Right ventricle myocardium superior (tissue), 1 donor: ENCODE results near the gene TNIK. TPM values are rescaled to one million over a fixed set of nuclear protein-coding genes. Genes with fewer than 3 reads are reported as not detected.
"Not testable (repeated sequence)": the region's sequence is repeated elsewhere in the genome, so short reads cannot be mapped to it uniquely, and the experiment has no call there.

Source experiments
- ATAC-seq: fragments of 200-7000 bp; cut with Tn5 transposase; one replicate; pipeline ENCODE4 v1.9.1; 2020; ENCODE audit warnings: mild to moderate bottlenecking; ENCODE audit not compliant: poor library complexity
- DNase-seq: peaks from one replicate; pipeline ENCODE4 v3.0.0-alpha.2; 2020
- intact Hi-C: fragments of 100-400 bp; cut with DNase I; formaldehyde crosslinking; loops from one replicate; pipeline ENCODE4 v1.11.2; 2022
- total RNA-seq: library from RNA; stranded (reverse); fragmentation: NEBNext Ultra II Directional; extraction: Animal tissue kit (Norgen Biotek cat#: 25700); gene quantifications from one replicate; pipeline ENCODE4 v1.2.1, GENCODE V29; 2021
- donor health status: DM: no; HTN: yes; CAD: no; lungs with severe emphysema.

The TNIK gene
- total RNA-seq, 1 donor from 2014 or later = 22.5 TPM

DNA sequence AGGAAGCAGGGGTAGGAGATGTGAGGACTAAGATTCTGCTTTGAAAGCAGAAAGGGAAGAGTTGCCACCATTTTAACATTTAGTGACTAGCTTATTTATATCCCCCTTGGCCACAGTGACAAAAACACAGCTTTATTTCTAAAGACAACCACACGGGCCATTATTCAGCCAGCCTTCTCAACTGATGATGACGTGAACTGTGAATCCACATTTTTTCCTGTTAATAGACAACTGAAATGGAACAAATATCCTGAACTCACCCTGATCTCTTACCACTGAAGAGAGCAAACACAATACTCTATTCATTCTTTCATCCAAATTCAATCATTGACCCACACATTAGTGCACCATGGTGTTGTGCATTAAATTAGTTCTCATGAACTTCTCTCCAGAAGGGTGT, 145.1 kb downstream of the TNIK start:
- no peak for ATAC-seq
- intact Hi-C loops = no loop called here
- no peak for DNase-seq

GRCh38 chr3:171314341-171314740, 145.9 kb downstream of the TNIK start:
- intact Hi-C loops = loop anchor here (5.0 kb wide), 1 partner anchor 112 kb away; no protein-coding TSS in a partner anchor

DNA sequence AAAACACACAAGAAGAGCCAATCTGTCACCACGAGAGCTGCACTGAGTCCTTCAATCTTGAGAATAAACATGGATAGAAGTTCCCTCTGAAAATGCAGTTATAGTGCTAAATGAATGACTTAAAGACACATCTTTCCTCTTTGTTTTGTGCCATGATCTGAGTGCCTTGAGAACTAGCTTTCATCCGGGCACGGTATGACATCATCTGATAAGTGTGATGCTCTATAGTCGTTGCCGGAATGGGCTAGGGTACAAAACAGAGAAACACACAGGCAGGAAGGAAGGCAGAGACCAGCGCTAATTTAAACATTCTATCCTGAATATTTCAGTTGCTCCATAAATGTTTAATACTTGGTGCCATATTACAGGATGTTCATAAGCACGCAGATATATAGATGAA, 146.5 kb downstream of the TNIK start:
- ATAC-seq = no peak
- intact Hi-C loops = loop anchor here (5.0 kb wide), 1 partner anchor 111 kb away; no protein-coding TSS in a partner anchor
- no peak for DNase-seq

More at GRCh38 chr3:171314341-171314740, 145.9 kb downstream of the TNIK start:
- no peak for ATAC-seq
- DNase-seq = no peak

GRCh38 chr3:171312741-171313140, 147.5 kb downstream of the TNIK start:
- intact Hi-C loops = loop anchor here (5.0 kb wide), 1 partner anchor 110 kb away; no protein-coding TSS in a partner anchor
- ATAC-seq (no peak), DNase-seq (no peak)

DNA sequence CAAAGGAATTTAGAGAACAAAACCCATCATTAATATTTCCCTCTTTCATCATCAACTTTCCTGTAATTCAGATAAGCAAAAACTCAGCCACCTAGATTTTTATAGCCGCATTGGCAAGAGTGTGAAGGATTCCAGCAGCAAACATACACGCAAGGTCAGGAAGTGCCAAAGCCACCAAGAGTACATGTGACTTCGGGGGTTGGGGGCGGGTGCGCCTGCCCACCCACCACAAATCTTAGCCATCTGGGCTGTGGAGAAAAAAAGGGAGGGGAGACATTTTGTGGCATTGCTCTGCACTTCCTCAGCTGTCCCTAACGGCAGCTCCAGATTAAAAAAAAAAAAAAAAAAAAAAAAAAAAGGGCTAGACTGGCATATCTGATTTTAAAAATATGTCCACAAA, 148.4 kb downstream of the TNIK start:
- ATAC-seq (peak; percentile 57), DNase-seq (no peak)
- intact Hi-C loops = loop anchor here (5.0 kb wide), 1 partner anchor 109 kb away; no protein-coding TSS in a partner anchor

GRCh38 chr3:171309906-171310359, 150.3 kb downstream of the TNIK start:
- ATAC-seq = no peak
- no peak for DNase-seq
- intact Hi-C loops = loop anchor here (5.0 kb wide), 1 partner anchor 108 kb away; no protein-coding TSS in a partner anchor

- no peak for ATAC-seq
- DNase-seq = no peak
- intact Hi-C loops = no loop called here
Observed at GRCh38 chr3:171307988-171308387, 152.2 kb downstream of the TNIK start.

GRCh38 chr3:171307046-171307585, 153.1 kb downstream of the TNIK start:
- ATAC-seq (no peak), DNase-seq (no peak)
- intact Hi-C loops = no loop called here

- ATAC-seq = peak; percentile 94
- intact Hi-C loops = no loop called here
- DNase-seq = peak; percentile 74
Observed at GRCh38 chr3:171306631-171307030, 153.6 kb downstream of the TNIK start.

GRCh38 chr3:171305823-171306222, 154.4 kb downstream of the TNIK start:
- ATAC-seq, intact Hi-C loops, DNase-seq: not testable (repeated sequence)

DNA sequence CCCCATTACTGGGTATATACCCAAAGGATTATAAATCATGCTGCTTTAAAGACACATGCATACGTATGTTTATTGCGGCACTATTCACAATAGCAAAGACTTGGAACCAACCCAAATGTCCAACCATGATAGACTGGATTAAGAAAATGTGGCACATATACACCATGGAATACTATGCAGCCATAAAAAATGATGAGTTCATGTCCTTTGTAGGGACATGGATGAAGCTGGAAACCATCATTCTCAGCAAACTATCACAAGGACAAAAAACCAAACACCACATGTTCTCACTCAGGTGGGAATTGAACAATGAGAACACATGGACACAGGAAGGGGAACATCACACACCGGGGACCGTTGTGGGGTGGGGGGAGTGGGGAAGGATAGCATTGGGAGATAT, 155.7 kb downstream of the TNIK start:
- DNase-seq, intact Hi-C loops, ATAC-seq: not testable (repeated sequence)

DNA sequence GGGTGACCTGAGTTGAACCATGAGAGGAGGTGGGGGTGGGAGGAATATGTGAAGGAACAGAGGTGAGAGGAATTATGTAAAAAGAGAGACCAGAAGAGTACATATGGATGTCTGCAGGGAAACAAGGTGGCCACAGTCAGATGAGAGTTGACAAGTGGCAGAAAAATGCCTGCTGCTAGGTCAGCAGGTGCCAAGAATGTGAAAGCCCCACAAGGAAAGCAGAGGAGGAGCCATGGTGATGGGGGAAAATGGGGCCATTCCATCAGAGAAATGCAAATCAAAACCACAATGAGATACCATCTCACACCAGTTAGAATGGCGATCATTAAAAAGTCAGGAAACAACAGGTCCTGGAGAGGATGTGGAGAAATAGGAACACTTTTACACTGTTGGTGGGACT, 156.2 kb downstream of the TNIK start:
- DNase-seq, ATAC-seq, intact Hi-C loops: not testable (repeated sequence)

DNA sequence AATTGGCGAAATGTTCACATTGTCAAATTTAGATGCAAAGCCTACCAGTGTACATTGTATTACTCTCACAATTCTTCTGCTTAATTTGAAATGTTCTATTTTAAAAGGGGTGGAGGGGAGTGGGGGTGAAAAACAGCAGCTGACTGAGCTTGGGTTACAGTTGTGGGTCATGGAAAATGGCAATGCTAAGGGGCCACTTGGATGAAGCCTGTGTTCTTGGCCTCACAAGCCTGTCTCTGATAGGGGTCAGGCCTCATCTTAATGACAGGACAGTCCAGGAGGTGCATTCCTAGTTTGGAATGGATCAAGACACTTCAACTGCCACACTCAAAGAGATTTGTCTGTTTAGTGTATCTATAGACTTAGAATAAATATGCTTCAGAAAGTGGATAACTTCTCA, 158.2 kb downstream of the TNIK start:
- DNase-seq = no peak
- intact Hi-C loops = no loop called here
- peak; percentile 38 for ATAC-seq

GRCh38 chr3:171301002-171301401, 159.2 kb downstream of the TNIK start:
- ATAC-seq = no peak
- intact Hi-C loops = no loop called here
- no peak for DNase-seq

DNA sequence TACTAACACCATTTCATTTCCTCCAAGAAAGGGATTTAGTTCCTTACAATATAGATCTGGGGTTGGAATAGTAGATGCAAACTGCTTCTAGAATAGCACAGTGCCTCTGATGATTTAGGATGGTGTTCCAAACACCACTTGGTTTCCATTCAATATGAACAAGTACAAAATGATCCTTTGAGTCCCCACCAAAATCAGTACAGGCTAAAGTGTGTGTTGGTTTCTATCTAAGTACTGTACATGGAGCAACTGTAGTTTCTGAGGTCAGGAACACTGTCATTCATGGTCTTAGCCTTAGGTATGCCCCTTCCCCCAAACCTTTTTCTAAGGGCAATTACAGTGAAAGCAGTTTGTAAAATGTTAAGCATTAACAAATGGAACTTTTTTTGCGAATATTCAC, 162.3 kb downstream of the TNIK start:
- DNase-seq (no peak), ATAC-seq (peak; percentile 30)
- intact Hi-C loops = no loop called here

GRCh38 chr3:171297207-171297606, 163.0 kb downstream of the TNIK start:
- ATAC-seq = peak; percentile 12
- DNase-seq = no peak
- intact Hi-C loops = no loop called here

GRCh38 chr3:171295484-171296373, 164.5 kb downstream of the TNIK start:
- no peak for DNase-seq
- ATAC-seq = peak; percentile 88
- intact Hi-C loops = no loop called here

DNA sequence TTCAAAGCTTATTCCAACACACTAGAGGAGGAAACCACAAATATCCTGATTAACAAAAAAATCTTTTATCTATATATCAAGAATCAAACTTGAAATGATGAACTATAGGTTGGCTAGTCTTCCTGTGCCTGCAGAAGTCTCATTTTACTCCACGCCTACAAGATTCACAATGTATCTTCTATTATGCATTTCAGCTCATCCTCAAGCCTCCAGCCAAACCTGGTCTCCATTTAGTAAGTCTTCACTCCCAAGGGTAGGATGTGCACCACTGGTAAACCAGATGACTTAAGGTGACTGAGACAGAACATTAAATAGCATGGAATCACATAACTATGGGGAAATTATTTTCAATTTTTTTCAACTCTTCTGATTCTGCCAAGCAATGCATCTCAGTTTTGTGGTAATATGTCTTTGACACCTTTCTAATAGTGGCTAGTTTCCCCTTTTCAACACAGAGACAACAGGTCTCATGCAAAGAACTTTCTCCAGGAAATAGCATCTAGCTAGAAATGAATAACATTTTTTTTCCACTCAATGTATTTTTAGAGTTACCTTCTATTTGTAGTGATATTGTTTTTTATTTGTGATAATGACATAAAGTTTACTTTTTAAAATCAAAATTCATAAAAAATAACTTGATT, 166.9 kb downstream of the TNIK start:
- DNase-seq (no peak), ATAC-seq (no peak)
- intact Hi-C loops = no loop called here

DNA sequence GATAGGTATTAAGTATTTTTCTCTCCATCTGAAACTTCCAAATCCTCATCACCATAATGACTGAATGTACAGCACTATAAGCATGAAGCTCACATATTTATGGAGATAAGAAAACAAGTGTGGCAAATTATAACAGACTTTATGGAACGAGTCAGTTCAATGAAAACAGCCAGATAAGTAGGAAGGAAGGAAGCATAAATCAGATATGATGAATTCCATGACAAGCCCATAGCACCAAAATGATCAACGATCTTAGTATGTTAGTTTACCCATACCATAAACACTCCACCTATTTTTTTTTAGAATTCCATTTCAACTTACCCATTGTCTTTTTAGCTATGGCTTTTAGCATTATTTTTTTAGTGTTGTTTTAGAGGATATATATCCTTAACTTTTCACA, 169.5 kb downstream of the TNIK start:
- intact Hi-C loops = no loop called here
- DNase-seq (no peak), ATAC-seq (no peak)
